BE2C (cell line): ENCODE measurements around the gene TRPM2. TPM values are rescaled to one million over a fixed set of nuclear protein-coding genes. Genes with fewer than 3 reads are reported as not detected.

Experiments
- DNase-seq: peaks from one replicate; pipeline ENCODE4 v3.0.0-alpha.2; 2020
- H3K27me3 ChIP-seq: fragments of 250-450 bp; sonication (Bioruptor Pico); 2 replicates; pipeline ENCODE4 v1.5.1; 2020; ENCODE audit warnings: mild to moderate bottlenecking
- H3K36me3 ChIP-seq: fragments of 250-450 bp; sonication (Bioruptor Pico); 2 replicates; pipeline ENCODE4 v1.5.1; 2020; ENCODE audit warnings: mild to moderate bottlenecking
- H3K4me1 ChIP-seq: fragments of 250-450 bp; sonication (Bioruptor Pico); 2 replicates; pipeline ENCODE4 v1.5.1; 2020
- H3K4me3 ChIP-seq: 2 replicates; pipeline ENCODE4 v1.5.1; 2011; ENCODE audit warnings: low read depth, low read length
- H3K9me3 ChIP-seq: fragments of 250-450 bp; sonication (Bioruptor Pico); 2 replicates; pipeline ENCODE4 v1.5.1; 2020
- CTCF ChIP-seq: IDR thresholded peaks from 2 replicates; pipeline ENCODE4 v1.5.1; 2012; ENCODE audit warnings: mild to moderate bottlenecking, low read depth, low read length
- polyA plus RNA-seq: library from polyadenylated mRNA; unstranded; fragments of >200 nt; gene quantifications from one replicate; pipeline ENCODE4 v1.2.1, GENCODE V29; 2012; ENCODE audit warnings: low read depth, missing spikeins; ENCODE audit not compliant: insufficient read length, insufficient read depth

The TRPM2 gene
- 2.5 TPM for polyA plus RNA-seq

- Histone ChIP-seq H3K36me3 (no peaks in the 10 kb centered on the region), H3K4me3 (no peak within 1 kb of the TSS), H3K4me1 (no peaks in the 10 kb centered on the region), H3K27me3 (peaks cover 37% of the 10 kb centered on the region), H3K9me3 (no peaks in the 10 kb centered on the region)
- no peak for DNase-seq
- no peak for TF ChIP-seq CTCF
Measured at GRCh38 chr21:44353191-44353970, at the start of gene TRPM2. TRPM2 (plus strand) TSS chr21:44353621; CDS start chr21:44353701, 80 bp downstream.

- Histone ChIP-seq H3K9me3 (no peaks in the 10 kb centered on the region), H3K4me1 (no peaks in the 10 kb centered on the region), H3K36me3 (no peaks in the 10 kb centered on the region), H3K27me3 (no peaks in the 10 kb centered on the region), H3K4me3 (no peak overlapping the region)
- no peak for TF ChIP-seq CTCF
- DNase-seq: no peak
Measured at GRCh38 chr21:44304011-44304616, 49.3 kb upstream of the TRPM2 start.

GRCh38 chr21:44304877-44305293 lies 48.5 kb upstream of the TRPM2 start:
- TF ChIP-seq CTCF: peak; percentile 86
- Histone ChIP-seq H3K4me3 (no peak overlapping the region), H3K27me3 (no peaks in the 10 kb centered on the region), H3K4me1 (no peaks in the 10 kb centered on the region), H3K36me3 (no peaks in the 10 kb centered on the region), H3K9me3 (no peaks in the 10 kb centered on the region)
- peak; percentile 76 for DNase-seq

GRCh38 chr21:44305691-44306090 lies 47.7 kb upstream of the TRPM2 start:
- no peak for TF ChIP-seq CTCF
- no peak for DNase-seq
- H3K4me3 ChIP-seq: no peak overlapping the region
- no peaks in the 10 kb centered on the region for H3K36me3 ChIP-seq
- H3K4me1 ChIP-seq: no peaks in the 10 kb centered on the region
- H3K27me3 ChIP-seq: no peaks in the 10 kb centered on the region
- H3K9me3 ChIP-seq: no peaks in the 10 kb centered on the region

GRCh38 chr21:44306936-44307704 lies 46.3 kb upstream of the TRPM2 start:
- Histone ChIP-seq H3K36me3 (no peaks in the 10 kb centered on the region), H3K4me1 (no peaks in the 10 kb centered on the region), H3K4me3 (no peak overlapping the region), H3K27me3 (no peaks in the 10 kb centered on the region), H3K9me3 (no peaks in the 10 kb centered on the region)
- TF ChIP-seq CTCF: no peak
- no peak for DNase-seq
